WTC11 (cell line): ENCODE measurements around the gene SPTLC1. TPM values are rescaled to one million over a fixed set of nuclear protein-coding genes. Genes with fewer than 3 reads are reported as not detected.

Experiments
- ATAC-seq: fragments of 200-7000 bp; cut with Tn5 transposase; 2 replicates; pipeline ENCODE4 v1.10.0; 2021; ENCODE audit warnings: mild to moderate bottlenecking, moderate library complexity
- CTCF ChIA-PET: fragments of 300-600 bp; sonication (Branson Sonifier 250); formaldehyde crosslinking; loops from one replicate; lab custom pipeline; 2021; ENCODE audit warnings: antibody characterized with exemption; lab: Charles Lee
- POLR2A ChIA-PET: fragments of 350-600 bp; sonication (Branson Sonifier 250); formaldehyde crosslinking; loops from one replicate; lab custom pipeline; 2021; ENCODE audit warnings: antibody characterized with exemption; lab: Charles Lee
- DNase-seq: peaks from one replicate; pipeline ENCODE4 v3.0.0; 2021; ENCODE audit warnings: low spot score
- H3K27ac Mint-ChIP-seq: 2 replicates; pipeline ENCODE4 v1.8.0; 2021; ENCODE audit warnings: mixed read lengths
- H3K27me3 Mint-ChIP-seq: 2 replicates; pipeline ENCODE4 v1.8.0; 2021; ENCODE audit warnings: low read depth, mild to moderate bottlenecking, moderate library complexity, mixed read lengths
- H3K36me3 Mint-ChIP-seq: 2 replicates; pipeline ENCODE4 v1.8.0; 2021; ENCODE audit warnings: mixed read lengths
- H3K4me1 Mint-ChIP-seq: 2 replicates; pipeline ENCODE4 v1.8.0; 2022; ENCODE audit warnings: mixed read lengths
- H3K4me3 Mint-ChIP-seq: 2 replicates; pipeline ENCODE4 v1.8.0; 2021; ENCODE audit warnings: mild to moderate bottlenecking, moderate library complexity, mixed read lengths
- H3K9me3 Mint-ChIP-seq: 2 replicates; pipeline ENCODE4 v1.8.0; 2021; ENCODE audit warnings: mixed read lengths
- ATF3 ChIP-seq: sonication (generic); formaldehyde crosslinking; conservative IDR thresholded peaks from 2 replicates; pipeline ENCODE4 v1.8.1; 2022; ENCODE audit warnings: mild to moderate bottlenecking, missing genetic modification reagents
- E2F4 ChIP-seq: sonication (generic); formaldehyde crosslinking; IDR thresholded peaks from 2 replicates; pipeline ENCODE4 v1.8.1; 2022; ENCODE audit warnings: low read depth, mild to moderate bottlenecking, moderate library complexity, missing genetic modification reagents, borderline replicate concordance
- ESRRA ChIP-seq: sonication (generic); formaldehyde crosslinking; IDR thresholded peaks from 2 replicates; pipeline ENCODE4 v1.8.1; 2022; ENCODE audit warnings: mild to moderate bottlenecking, missing genetic modification reagents, borderline replicate concordance
- GABPB1 ChIP-seq: sonication (generic); formaldehyde crosslinking; IDR thresholded peaks from 2 replicates; pipeline ENCODE4 v1.8.1; 2023; ENCODE audit warnings: mild to moderate bottlenecking, missing genetic modification reagents
- HMGA2 ChIP-seq: fragments of 250-450 bp; sonication (Bioruptor Pico); IDR thresholded peaks from 2 replicates; pipeline ENCODE4 v1.4.0; 2021; ENCODE audit warnings: mild to moderate bottlenecking, moderate library complexity
- NFE2L1 ChIP-seq: sonication (generic); formaldehyde crosslinking; IDR thresholded peaks from 2 replicates; pipeline ENCODE4 v1.8.1; 2023; ENCODE audit warnings: missing genetic modification reagents
- NFYB ChIP-seq: sonication (generic); formaldehyde crosslinking; conservative IDR thresholded peaks from 2 replicates; pipeline ENCODE4 v1.8.0; 2022; ENCODE audit warnings: low read depth, missing genetic modification reagents
- NR1H2 ChIP-seq: sonication (generic); formaldehyde crosslinking; IDR thresholded peaks from 2 replicates; pipeline ENCODE4 v1.9.0; 2021; ENCODE audit warnings: mild to moderate bottlenecking, moderate library complexity, missing genetic modification reagents
- PRRX2 ChIP-seq: fragments of 250-450 bp; sonication (Bioruptor Pico); IDR thresholded peaks from 2 replicates; pipeline ENCODE4 v1.8.0; 2021; ENCODE audit warnings: mild to moderate bottlenecking
- RORB ChIP-seq: fragments of 250-450 bp; sonication (Bioruptor Pico); IDR thresholded peaks from 2 replicates; pipeline ENCODE4 v1.9.0; 2021; ENCODE audit warnings: mild to moderate bottlenecking
- SOX15 ChIP-seq: fragments of 250-450 bp; sonication (Bioruptor Pico); IDR thresholded peaks from 2 replicates; pipeline ENCODE4 v1.9.0; 2021; ENCODE audit warnings: mild to moderate bottlenecking
- USF2 ChIP-seq: sonication (generic); formaldehyde crosslinking; IDR thresholded peaks from 2 replicates; pipeline ENCODE4 v1.8.1; 2023; ENCODE audit warnings: mild to moderate bottlenecking, missing genetic modification reagents, moderate library complexity
- ZMAT4 ChIP-seq: fragments of 250-450 bp; sonication (Bioruptor Pico); IDR thresholded peaks from 2 replicates; pipeline ENCODE4 v1.9.0; 2021; ENCODE audit warnings: mild to moderate bottlenecking
- ZNF281 ChIP-seq: sonication (generic); formaldehyde crosslinking; IDR thresholded peaks from 2 replicates; pipeline ENCODE4 v1.8.0; 2023; ENCODE audit warnings: mild to moderate bottlenecking, missing genetic modification reagents
- ZNF512 ChIP-seq: sonication (generic); formaldehyde crosslinking; IDR thresholded peaks from 2 replicates; pipeline ENCODE4 v1.8.1; 2022; ENCODE audit warnings: missing genetic modification reagents, borderline replicate concordance
- ZNF671 ChIP-seq: fragments of 250-450 bp; sonication (Bioruptor Pico); IDR thresholded peaks from 2 replicates; pipeline ENCODE4 v1.8.0; 2021; ENCODE audit warnings: mild to moderate bottlenecking
- total RNA-seq: library from RNA; stranded (reverse); gene quantifications from 3 replicates; pipeline ENCODE4 v1.2.3, GENCODE V29; 2021
- TF ChIP-seq, protein P1 (sequence below): fragments of 250-450 bp; sonication (Bioruptor Pico); conservative IDR thresholded peaks from 2 replicates; pipeline ENCODE4 v1.9.0; 2021; ENCODE audit warnings: mild to moderate bottlenecking
- TF ChIP-seq, protein P2 (sequence below): sonication (generic); formaldehyde crosslinking; IDR thresholded peaks from 2 replicates; pipeline ENCODE4 v1.8.1; 2022; ENCODE audit warnings: mild to moderate bottlenecking, missing genetic modification reagents, moderate library complexity, borderline replicate concordance
- TF ChIP-seq, protein P3 (sequence below): sonication (generic); formaldehyde crosslinking; IDR thresholded peaks from 2 replicates; pipeline ENCODE4 v1.8.0; 2023; ENCODE audit warnings: missing genetic modification reagents

The SPTLC1 gene
- total RNA-seq, 1 experiment from 2014 or later: 81.2 TPM

- ChIA-PET CTCF (interaction anchor here (0.7 kb wide), 1 partner anchor 21 kb away, joined by 3 read pairs; no protein-coding TSS in a partner anchor), POLR2A (no interaction called here)
- no peak for DNase-seq
- Mint-ChIP-seq H3K4me1 (no peaks in the 10 kb centered on the region), H3K9me3 (peaks cover 13% of the 10 kb centered on the region), H3K27me3 (no peaks in the 10 kb centered on the region), H3K27ac (no peak overlapping the region), H3K36me3 (no peaks in the 10 kb centered on the region), H3K4me3 (no peak overlapping the region)
- ATAC-seq: no peak
- TF ChIP-seq PRRX2 (no peak), ESRRA (CRISPR knock-in tag) (no peak), NFE2L1 (no peak), NFYB (no peak), E2F4 (CRISPR knock-in tag) (no peak), ZNF671 (no peak), ZNF512 (no peak), NR1H2 (CRISPR knock-in tag) (no peak), ATF3 (CRISPR knock-in tag) (no peak)
- TF ChIP-seq, protein P1, sequence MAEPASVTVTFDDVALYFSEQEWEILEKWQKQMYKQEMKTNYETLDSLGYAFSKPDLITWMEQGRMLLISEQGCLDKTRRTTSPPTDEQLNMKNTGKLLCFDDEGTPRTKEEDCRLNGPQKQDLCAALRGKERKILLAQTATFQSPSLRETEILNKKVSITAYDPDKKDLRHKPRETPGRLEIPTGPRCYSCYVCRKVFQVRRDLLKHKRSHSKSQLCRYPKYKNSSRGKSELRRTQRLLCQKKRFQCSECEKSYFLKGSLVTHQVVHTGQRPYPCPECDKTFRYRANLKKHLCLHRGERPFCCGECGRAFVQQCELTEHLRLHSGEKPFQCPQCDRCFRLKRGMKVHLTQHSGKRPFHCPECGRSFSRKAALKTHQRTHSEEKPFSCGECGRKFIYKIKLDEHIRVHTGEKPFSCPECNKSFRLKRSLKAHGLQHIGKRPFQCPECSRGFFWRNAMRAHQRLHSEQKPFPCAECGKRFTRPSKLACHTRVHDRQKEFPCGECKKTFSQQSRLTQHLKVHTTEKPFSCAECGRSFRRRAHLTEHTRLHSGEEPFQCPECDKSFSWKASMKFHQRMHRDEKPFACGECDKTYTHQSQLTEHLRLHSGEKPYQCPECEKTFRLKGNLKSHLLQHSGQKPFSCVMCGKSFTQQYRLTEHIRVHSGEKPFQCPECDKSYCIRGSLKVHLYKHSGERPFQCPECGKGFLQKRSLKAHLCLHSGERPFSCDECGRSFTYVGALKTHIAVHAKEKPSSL (CRISPR knock-in tag): no peak
- TF ChIP-seq, protein P2, sequence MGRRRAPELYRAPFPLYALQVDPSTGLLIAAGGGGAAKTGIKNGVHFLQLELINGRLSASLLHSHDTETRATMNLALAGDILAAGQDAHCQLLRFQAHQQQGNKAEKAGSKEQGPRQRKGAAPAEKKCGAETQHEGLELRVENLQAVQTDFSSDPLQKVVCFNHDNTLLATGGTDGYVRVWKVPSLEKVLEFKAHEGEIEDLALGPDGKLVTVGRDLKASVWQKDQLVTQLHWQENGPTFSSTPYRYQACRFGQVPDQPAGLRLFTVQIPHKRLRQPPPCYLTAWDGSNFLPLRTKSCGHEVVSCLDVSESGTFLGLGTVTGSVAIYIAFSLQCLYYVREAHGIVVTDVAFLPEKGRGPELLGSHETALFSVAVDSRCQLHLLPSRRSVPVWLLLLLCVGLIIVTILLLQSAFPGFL: no peak
Observed at GRCh38 chr9:92159058-92159457, 43.8 kb upstream of the SPTLC1 start.

GRCh38 chr9:92158097-92158601 is 42.9 kb upstream of the SPTLC1 start:
- ATAC-seq (no peak), DNase-seq (no peak)
- CTCF ChIA-PET: interaction anchor here (0.7 to 1.0 kb wide), 2 partner anchors 18 to 20 kb away, joined by 3 to 4 read pairs; no protein-coding TSS in a partner anchor
- Mint-ChIP-seq H3K27ac (no peak overlapping the region), H3K36me3 (no peaks in the 10 kb centered on the region), H3K4me3 (no peak overlapping the region), H3K27me3 (no peaks in the 10 kb centered on the region), H3K9me3 (peaks cover 13% of the 10 kb centered on the region), H3K4me1 (no peaks in the 10 kb centered on the region)
- POLR2A ChIA-PET: interaction anchor here (0.6 kb wide), 1 partner anchor 285 kb away, joined by 3 read pairs; no protein-coding TSS in a partner anchor
- TF ChIP-seq ZMAT4 (CRISPR knock-in tag): no peak
- TF ChIP-seq USF2 (CRISPR knock-in tag): no peak
- no peak for TF ChIP-seq ATF3 (CRISPR knock-in tag)
- TF ChIP-seq RORB: no peak
- no peak for TF ChIP-seq NFE2L1
- TF ChIP-seq ZNF281 (CRISPR knock-in tag): no peak
- TF ChIP-seq ESRRA (CRISPR knock-in tag): no peak
- TF ChIP-seq, protein P3, sequence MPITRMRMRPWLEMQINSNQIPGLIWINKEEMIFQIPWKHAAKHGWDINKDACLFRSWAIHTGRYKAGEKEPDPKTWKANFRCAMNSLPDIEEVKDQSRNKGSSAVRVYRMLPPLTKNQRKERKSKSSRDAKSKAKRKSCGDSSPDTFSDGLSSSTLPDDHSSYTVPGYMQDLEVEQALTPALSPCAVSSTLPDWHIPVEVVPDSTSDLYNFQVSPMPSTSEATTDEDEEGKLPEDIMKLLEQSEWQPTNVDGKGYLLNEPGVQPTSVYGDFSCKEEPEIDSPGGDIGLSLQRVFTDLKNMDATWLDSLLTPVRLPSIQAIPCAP: no peak
- no peak for TF ChIP-seq SOX15
- no peak for TF ChIP-seq HMGA2 (CRISPR knock-in tag)
- no peak for TF ChIP-seq GABPB1 (CRISPR knock-in tag)
